GM06990 (cell line): ENCODE results near the gene TTC19.

Experiments used
- DNase-seq: peaks from one replicate; pipeline ENCODE4 v3.0.0-alpha.2; 2011; ENCODE audit not compliant: insufficient read length; ENCODE audit errors: extremely low read depth
- H3K27me3 ChIP-seq: replicated peaks from 2 replicates; pipeline ENCODE4 v1.6.0; 2011; ENCODE audit warnings: low read length; ENCODE audit not compliant: control insufficient read depth, insufficient read depth
- H3K36me3 ChIP-seq: 2 replicates; pipeline ENCODE4 v1.5.1; 2011; ENCODE audit warnings: low read length; ENCODE audit not compliant: control insufficient read depth, insufficient read depth
- H3K4me3 ChIP-seq: replicated peaks from 2 replicates; pipeline ENCODE4 v1.5.1; 2011; ENCODE audit warnings: low read depth, mild to moderate bottlenecking, control low read depth, low read length
- CTCF ChIP-seq: IDR thresholded peaks from 2 replicates; pipeline ENCODE4 v1.5.1; 2011; ENCODE audit warnings: low read length, control low read depth, mild to moderate bottlenecking, inconsistent platforms; ENCODE audit not compliant: insufficient read depth, poor library complexity, severe bottlenecking

The TTC19 gene

GRCh38 chr17:15996322-15996721 lies 3.3 kb upstream of the TTC19 start:
- no peak for DNase-seq
- Histone ChIP-seq H3K27me3 (no peaks in the 10 kb centered on the region), H3K4me3 (no peak overlapping the region), H3K36me3 (no peaks in the 10 kb centered on the region)
- TF ChIP-seq CTCF = no peak

GRCh38 chr17:15998031-15998562 lies 1.5 kb upstream of the TTC19 start:
- no peaks in the 10 kb centered on the region for H3K27me3 ChIP-seq
- no peak for DNase-seq

GRCh38 chr17:15999974-16000827 lies 577 bp downstream of the TTC19 start:
- H3K4me3 ChIP-seq = peak overlapping the region; percentile 85
- no peaks in the 10 kb centered on the region for H3K27me3 ChIP-seq
- peak; percentile 68 for DNase-seq
- peaks cover 6% of the 10 kb centered on the region for H3K36me3 ChIP-seq
- peak; percentile 3 for TF ChIP-seq CTCF

More at GRCh38 chr17:15998031-15998562, 1.5 kb upstream of the TTC19 start:
- no peak for TF ChIP-seq CTCF
- H3K4me3 ChIP-seq = no peak overlapping the region
- H3K36me3 ChIP-seq = peaks cover 2% of the 10 kb centered on the region; the same call in 1 of the 2 replicates

- Histone ChIP-seq H3K4me3 (peak overlapping the region; percentile 85; the same call in 1 of the 2 replicates), H3K36me3 (peaks cover 9% of the 10 kb centered on the region), H3K27me3 (no peaks in the 10 kb centered on the region)
- DNase-seq = no peak
- TF ChIP-seq CTCF = no peak
These were observed 1.7 kb downstream of the TTC19 start for GRCh38 chr17:16001226-16001897.

- no peak overlapping the region for H3K4me3 ChIP-seq
- DNase-seq = no peak
- peaks cover 9% of the 10 kb centered on the region for H3K36me3 ChIP-seq
- no peaks in the 10 kb centered on the region for H3K27me3 ChIP-seq
- TF ChIP-seq CTCF = no peak
These were observed 3.2 kb downstream of the TTC19 start for GRCh38 chr17:16002708-16003260.
